Cardiac septum (tissue), 1 donor: ENCODE results near the gene PNPLA2. TPM values are rescaled to one million over a fixed set of nuclear protein-coding genes. Genes with fewer than 3 reads are reported as not detected.

Experiments
- DNase-seq: peaks from one replicate; pipeline ENCODE4 v3.0.0-alpha.2; 2020; ENCODE audit warnings: low spot score
- intact Hi-C: fragments of 100-400 bp; cut with DNase I; formaldehyde crosslinking; loops from one replicate; pipeline ENCODE4 v1.14.0; 2022
- total RNA-seq: library from RNA; stranded (reverse); fragmentation: NEBNext Ultra II Directional; extraction: Animal tissue kit (Norgen Biotek cat#: 25700); gene quantifications from one replicate; pipeline ENCODE4 v1.2.1, GENCODE V29; 2021
- donor health status: DM: no; HTN: no; CAD: no.

PNPLA2 gene
- total RNA-seq, 1 donor from 2014 or later, result 209 TPM

DNA sequence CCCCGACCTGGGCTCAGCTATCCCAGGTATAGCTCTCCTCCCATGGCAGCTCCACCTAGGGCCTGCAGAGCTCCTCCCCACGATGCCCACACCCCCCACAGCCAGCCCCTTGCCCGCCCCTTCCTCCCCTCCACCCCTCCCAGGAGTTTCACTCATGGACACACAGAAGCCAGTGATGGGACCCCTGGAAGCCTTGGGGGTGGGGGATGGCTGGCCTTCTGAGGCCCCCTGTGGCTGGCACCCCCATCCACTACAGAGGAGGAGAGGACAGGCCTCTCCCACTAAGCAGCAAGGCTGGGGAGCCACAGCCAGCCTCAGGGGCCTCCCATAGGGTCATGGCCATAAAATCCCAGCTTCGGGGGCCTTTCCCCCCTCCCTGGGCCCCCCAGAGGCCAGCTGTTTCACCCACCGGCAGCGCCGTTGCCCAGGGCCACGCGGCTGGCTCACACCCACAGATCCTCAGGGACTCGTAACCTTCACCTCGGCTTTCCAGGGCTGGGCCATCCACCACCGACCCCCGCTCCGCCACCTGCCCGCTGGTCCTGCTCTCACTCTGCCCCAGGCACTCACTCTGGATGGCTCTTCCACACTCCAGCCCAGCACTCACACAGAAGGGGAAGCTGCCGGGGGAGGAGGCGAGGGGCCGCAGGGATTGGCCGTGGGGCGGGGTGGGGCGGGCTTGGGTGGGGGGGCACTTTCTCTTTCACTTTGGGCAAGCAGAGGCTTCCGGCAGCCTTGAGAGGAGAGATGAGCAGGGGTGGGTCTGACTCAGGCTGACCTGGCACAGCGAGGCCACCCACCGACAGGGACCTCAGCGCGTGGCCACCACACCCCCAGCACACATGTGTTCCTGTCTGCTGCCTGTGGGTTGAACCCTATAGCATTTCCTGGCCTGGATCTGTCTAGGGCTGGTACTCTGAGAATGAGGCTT is 22.8 kb upstream of the PNPLA2 start:
- intact Hi-C loops, result no loop called here
- no peak for DNase-seq

DNA sequence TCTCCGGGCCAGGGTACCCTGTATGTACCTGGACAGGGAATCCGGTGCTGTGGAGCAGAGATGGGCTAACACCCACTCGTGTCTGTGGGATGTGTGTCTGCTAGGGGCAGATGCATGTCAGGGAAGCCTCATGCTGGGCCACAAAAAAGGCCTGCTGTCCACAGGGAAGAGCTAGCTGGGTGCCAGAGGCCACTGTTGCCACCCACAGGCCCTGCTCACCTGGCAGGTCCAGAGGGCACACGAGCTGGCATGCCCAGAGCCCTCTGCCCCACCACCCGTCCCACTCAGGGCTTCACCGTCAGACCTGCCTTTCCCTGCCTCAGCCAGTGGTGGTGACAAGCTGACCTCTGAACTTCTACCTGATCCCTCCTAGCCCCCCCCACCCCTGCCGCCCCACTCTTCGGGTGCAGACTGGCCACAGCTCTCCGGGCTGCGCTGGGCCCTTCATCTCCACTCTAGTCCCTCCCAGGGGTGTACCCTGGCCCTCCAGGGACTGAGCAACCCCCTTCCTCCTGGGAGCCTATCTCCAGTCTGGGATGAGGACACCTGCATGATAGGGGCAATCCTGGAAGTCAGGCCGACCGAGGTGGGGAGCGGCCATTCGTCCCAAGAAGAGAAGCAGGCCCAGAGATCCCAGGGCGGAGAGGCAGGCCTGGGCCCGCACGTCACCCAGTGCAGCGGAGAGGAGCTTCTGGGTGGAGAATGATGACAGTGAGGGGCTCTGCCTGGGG is 22.0 kb upstream of the PNPLA2 start:
- DNase-seq, result no peak
- intact Hi-C loops, result no loop called here

DNA sequence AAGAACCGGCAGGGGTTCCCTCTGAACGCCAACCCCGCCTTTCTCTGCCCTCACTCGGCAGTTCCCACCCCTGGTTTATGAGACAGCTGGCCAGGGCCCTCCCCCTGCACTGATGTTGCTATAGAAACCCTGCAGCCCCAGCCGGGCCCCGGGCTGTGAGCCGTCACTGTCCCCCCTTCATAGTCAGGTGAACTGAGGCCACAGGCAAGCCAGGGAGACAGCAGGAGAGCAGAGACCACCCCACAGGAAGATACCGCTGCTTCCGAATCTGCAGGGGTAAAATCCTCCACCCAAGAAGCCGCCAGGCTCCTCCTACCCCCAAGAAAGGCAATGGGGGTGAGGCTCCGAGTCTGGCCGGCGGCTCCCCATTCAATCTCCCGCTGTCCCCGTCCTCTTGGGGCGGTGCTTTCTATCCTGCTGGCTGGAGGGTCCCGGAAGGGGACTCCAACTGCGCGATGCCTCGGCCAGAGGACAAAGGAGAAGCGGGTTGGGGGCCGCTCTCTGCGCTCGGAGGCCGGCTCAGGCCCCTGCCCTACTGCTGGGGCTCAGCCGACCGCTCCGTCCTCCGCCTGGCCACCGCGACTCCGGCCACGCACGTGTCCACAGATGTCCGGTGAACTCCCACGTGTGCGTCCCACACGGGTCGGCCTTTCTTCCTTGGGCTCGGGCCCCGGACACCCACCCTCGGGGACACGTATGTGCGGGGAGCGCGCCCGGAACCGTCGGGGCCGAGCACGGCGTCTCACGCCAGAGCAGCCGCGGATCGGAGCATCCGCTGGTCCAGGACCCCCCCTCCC is 21.2 kb upstream of the PNPLA2 start:
- intact Hi-C loops, result no loop called here
- DNase-seq, result no peak

DNA sequence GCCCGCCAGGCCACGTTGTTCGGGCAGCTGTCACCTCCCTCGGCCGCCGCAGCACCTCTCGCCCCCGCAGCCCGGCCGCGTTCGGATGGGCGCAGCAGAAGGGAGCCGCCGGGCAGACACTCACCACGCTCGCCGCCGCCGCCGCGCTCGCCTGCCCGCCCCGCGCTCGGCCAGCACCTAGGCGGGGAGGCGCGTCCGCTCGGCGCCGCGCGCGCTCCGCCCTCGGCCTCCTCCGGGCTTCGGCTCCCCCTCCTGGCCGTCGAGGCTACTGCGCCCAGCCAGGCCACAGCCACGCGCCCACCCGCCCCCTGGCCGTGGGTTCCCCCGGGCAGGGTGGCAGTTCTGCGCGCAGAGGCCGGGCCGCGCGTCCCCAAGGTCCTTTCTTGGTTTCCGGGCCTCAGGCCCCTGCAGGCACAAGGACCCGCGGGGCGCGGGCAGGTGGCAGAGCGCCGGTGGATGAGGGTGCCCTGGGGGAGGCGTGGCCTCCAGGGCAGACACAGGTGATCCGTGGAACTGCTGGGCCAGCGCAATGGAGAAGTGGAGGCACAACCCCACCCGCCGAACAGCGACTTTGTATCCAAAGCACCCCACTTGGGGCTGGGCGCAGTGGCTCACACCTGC is 20.5 kb upstream of the PNPLA2 start, which contains the start of gene SLC25A22:
Gene SLC25A22 (minus strand): TSS at position 189 of the 621 bp plus-strand sequence. CDS start 3,275 bp downstream, outside the sequence.
- intact Hi-C loops, result no loop called here

DNA sequence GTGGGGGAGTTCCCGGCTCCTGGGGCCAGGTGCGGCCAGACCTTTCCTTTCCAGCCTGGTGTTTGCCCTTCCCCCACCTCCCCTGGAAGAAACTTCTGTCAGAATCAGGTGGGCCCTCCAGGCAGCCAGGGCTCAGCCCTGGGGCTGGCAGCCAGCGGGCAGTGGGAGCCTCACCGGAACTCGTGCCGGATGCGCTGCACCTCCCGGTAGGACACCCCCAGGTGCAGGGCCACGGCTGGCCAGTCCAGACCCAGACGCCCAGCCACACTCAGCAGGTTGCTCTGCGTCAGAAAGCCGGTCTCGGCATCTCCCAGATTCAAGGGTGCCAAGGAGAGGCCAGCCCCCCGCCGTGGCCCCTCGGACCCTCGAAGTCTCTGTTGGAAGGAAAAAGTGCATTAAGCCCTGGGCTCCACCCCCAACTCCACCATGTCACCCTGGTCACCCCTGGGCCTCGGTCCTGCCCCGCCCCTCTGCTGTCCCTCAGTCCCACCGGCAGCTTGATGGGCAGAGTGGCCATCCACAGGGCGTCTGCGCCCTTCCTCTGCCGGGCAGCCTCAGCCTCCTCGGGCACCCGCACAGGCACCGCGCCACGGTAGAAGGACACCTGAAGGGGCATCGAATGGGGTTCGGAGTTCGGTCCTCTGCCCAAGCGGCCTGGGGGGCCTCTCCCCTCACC is 18.9 kb upstream of the PNPLA2 start:
- no peak for DNase-seq
- intact Hi-C loops, result no loop called here

More for the DNA sequence above, 20.5 kb upstream of the PNPLA2 start, which contains the start of gene SLC25A22:
- peak; percentile 91 for DNase-seq

GRCh38 chr11:800473-800872 is 18.2 kb upstream of the PNPLA2 start:
- DNase-seq, result no peak
- intact Hi-C loops, result no loop called here

GRCh38 chr11:801097-801780 is 17.5 kb upstream of the PNPLA2 start:
- DNase-seq, result no peak
- intact Hi-C loops, result no loop called here

DNA sequence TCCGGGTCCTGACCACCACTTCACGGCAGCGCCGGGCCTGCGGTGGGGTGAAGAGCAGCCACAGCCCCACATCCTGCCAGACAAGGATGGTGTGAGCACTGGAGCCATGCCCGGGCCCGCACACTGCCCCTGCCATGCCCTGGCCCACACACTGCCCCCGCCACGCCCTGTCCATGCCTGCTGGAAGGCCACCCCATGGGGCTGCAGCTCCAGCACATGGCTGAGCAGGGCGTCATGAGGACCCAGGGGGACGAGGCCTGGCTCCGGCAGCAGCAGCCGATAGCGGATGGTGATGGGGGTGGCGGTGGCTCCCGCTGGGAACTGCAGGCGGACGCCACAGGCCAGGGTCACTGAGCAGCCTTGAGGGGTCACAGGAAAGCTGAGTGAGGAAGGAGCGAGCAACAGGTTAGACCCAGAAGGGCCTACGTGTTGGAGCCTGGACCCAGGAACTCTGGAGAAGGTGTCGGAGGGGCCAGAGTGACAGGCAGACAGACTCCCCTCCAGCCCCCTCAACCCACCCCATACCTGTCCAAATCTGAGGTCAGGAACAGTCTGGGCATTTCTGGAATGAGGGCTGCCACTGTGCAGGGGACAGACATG is 16.6 kb upstream of the PNPLA2 start:
- no peak for DNase-seq
- intact Hi-C loops, result no loop called here

- DNase-seq, result no peak
- intact Hi-C loops, result no loop called here
Observed at GRCh38 chr11:802693-803466, 15.8 kb upstream of the PNPLA2 start.

- DNase-seq, result no peak
- intact Hi-C loops, result no loop called here
Observed at GRCh38 chr11:803467-803742, 15.3 kb upstream of the PNPLA2 start.

GRCh38 chr11:803770-804598 is 14.7 kb upstream of the PNPLA2 start:
- intact Hi-C loops, result no loop called here
- DNase-seq, result no peak

GRCh38 chr11:804599-804964 is 14.1 kb upstream of the PNPLA2 start:
- intact Hi-C loops, result no loop called here
- DNase-seq, result no peak

DNA sequence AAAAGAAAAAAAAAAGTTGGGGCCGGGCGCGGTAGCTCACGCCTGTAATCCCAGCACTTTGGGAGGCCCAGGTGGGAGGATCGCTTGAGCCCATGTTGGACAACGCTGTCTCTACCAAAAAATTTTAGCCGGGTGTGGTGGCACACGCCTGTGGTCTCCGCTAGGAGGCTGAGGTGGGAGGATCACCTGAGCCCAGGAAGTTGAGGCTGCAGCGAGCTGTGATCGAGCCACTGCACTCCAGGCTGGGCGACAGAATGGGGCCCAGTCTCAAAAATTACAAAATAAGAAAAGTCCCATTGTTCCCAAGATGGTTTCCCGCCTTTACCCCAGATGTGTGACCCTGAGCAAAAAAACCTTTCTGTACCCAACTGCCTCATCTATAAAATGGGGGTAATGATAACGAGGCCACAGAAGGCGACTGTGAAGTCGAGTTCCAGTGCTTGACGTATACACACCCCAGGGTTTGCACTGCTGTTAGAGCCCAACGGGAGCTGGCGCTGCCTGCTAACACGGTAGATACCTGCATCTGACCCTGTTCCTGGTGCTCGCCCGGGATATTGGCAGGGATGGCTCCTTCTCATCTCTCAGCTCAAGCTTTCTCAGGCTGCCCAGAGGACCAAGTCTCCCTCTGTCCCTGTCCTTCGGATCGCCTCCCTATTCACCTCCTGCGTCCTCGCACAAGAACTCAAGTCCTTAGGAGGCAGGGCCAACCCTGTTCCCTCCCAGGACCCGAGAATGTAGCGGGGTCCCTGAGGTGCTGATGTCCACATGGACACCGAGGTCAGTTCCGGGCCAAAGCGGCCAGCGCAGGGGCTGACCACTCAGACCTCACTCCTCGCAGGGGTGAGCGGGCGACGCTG is 10.1 kb upstream of the PNPLA2 start:
- intact Hi-C loops, result loop anchor here (5.0 kb wide), 1 partner anchor 34 kb away; the partner anchor contains the start of genes POLR2L and TSPAN4
- no peak for DNase-seq

- DNase-seq, result peak; percentile 99
- intact Hi-C loops, result loop anchor here (5.0 kb wide), 1 partner anchor 33 kb away; the partner anchor contains the start of genes POLR2L and TSPAN4
Observed at GRCh38 chr11:809287-810039, 9.3 kb upstream of the PNPLA2 start, which contains the start of gene RPLP2. Gene RPLP2 (plus strand): TSS chr11:809967. CDS start chr11:810235, 268 bp downstream.
